ENCODE measurements around the gene MYPOP. TPM values are rescaled to one million over a fixed set of nuclear protein-coding genes. Genes with fewer than 3 reads are reported as not detected.

MYPOP gene
- total and polyA plus RNA-seq, 2 donors (not counting 3 experiments of a cell fraction or from before 2014, with no cell fraction given), result 3.9 to 9.0 TPM

- no peak overlapping the region for H2AFZ ChIP-seq (ENCODE audit: low read depth, low read length)
- no peak overlapping the region for H3K4me2 ChIP-seq (ENCODE audit: insufficient read depth, low read length)
- H3K4me1 ChIP-seq (ENCODE audit: control insufficient read depth, extremely low read depth, insufficient read depth, low read length), result no peaks in the 10 kb centered on the region
- peaks cover 0 to 19% of the 10 kb centered on the region in 2 experiments for H3K36me3 ChIP-seq (ENCODE audit: control insufficient read depth in 2 of 2, extremely low read depth in 1 of 2, insufficient read depth in 2 of 2, low read length in 2 of 2)
- ChIA-PET POLR2A (interaction anchor here (0.6 kb wide), 1 partner anchor 25 kb away, joined by 4 read pairs; no protein-coding TSS in a partner anchor), CTCF (interaction anchor here (1.3 kb wide), 1 partner anchor 15 kb away, joined by 5 read pairs; no protein-coding TSS in a partner anchor)
- FAIRE-seq (no peak), DNase-seq (ENCODE audit: low read depth, low spot score) (no peak)
- no peaks in the 10 kb centered on the region for H4K20me1 ChIP-seq (replicated peaks; ENCODE audit: control insufficient read depth, extremely low read depth, insufficient read depth, low read length)
- dilution Hi-C loops (cut with MboI; ENCODE audit: extremely low pct_ligation_motif_present, low sequenced_read_pairs) (no loop called here), intact Hi-C loops (cut with micrococcal nuclease) (no loop called here)
- no peak overlapping the region for H3K9ac ChIP-seq (replicated peaks; ENCODE audit: extremely low read depth, insufficient read depth, low read length)
- no peaks in the 10 kb centered on the region for H3K9me3 ChIP-seq (replicated peaks; ENCODE audit: control insufficient read depth, insufficient read depth, low read length)
- H3K27me3 ChIP-seq (ENCODE audit: control insufficient read depth in 2 of 2, insufficient read depth in 2 of 2, low read length in 2 of 2), result no peaks in the 10 kb centered on the region
- H3K79me2 ChIP-seq (ENCODE audit: control insufficient read depth, insufficient read depth, low read length), result no peaks in the 10 kb centered on the region
- TF ChIP-seq, protein P1, sequence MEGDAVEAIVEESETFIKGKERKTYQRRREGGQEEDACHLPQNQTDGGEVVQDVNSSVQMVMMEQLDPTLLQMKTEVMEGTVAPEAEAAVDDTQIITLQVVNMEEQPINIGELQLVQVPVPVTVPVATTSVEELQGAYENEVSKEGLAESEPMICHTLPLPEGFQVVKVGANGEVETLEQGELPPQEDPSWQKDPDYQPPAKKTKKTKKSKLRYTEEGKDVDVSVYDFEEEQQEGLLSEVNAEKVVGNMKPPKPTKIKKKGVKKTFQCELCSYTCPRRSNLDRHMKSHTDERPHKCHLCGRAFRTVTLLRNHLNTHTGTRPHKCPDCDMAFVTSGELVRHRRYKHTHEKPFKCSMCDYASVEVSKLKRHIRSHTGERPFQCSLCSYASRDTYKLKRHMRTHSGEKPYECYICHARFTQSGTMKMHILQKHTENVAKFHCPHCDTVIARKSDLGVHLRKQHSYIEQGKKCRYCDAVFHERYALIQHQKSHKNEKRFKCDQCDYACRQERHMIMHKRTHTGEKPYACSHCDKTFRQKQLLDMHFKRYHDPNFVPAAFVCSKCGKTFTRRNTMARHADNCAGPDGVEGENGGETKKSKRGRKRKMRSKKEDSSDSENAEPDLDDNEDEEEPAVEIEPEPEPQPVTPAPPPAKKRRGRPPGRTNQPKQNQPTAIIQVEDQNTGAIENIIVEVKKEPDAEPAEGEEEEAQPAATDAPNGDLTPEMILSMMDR (IDR thresholded peaks at IDR 0.05; ENCODE audit: extremely low read depth in 1 of 2, insufficient read depth in 1 of 2, low read depth in 1 of 2, low read length in 2 of 2), result no peak
- no peak for TF ChIP-seq MYC (IDR thresholded peaks at IDR 0.05; ENCODE audit: low read depth, low read length)
- no peak for TF ChIP-seq POLR2A (IDR thresholded peaks at IDR 0.05; ENCODE audit: low read depth, low read length)
- no peak for TF ChIP-seq FOS (IDR thresholded peaks at IDR 0.05; ENCODE audit: borderline replicate concordance, insufficient read depth, low read length)
- no peak for TF ChIP-seq GATA2 (IDR thresholded peaks at IDR 0.05; ENCODE audit: insufficient read depth, insufficient read length, low read depth, low read length)
- TF ChIP-seq JUN (IDR thresholded peaks at IDR 0.05; ENCODE audit: borderline replicate concordance, insufficient read depth, insufficient read length, low read depth), result no peak
- TF ChIP-seq, protein P2, sequence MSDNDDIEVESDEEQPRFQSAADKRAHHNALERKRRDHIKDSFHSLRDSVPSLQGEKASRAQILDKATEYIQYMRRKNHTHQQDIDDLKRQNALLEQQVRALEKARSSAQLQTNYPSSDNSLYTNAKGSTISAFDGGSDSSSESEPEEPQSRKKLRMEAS (IDR thresholded peaks at IDR 0.05; ENCODE audit: insufficient read depth, insufficient read length), result no peak
- no peak for TF ChIP-seq POLR2AphosphoS5 (IDR thresholded peaks at IDR 0.05; ENCODE audit: insufficient read depth, low read depth, low read length)
- H3K9me1 ChIP-seq (replicated peaks; ENCODE audit: control insufficient read depth, extremely low read depth, insufficient read depth, low read length), result no peaks in the 10 kb centered on the region
- BruUV-seq (replicated peaks), result no TSS peak
- no peak overlapping the region for H3K27ac ChIP-seq (ENCODE audit: insufficient read depth, low read depth, low read length)
- H3K4me3 ChIP-seq (replicated peaks in 1 of 3; ENCODE audit: insufficient read depth in 1 of 3, low read depth in 1 of 3, low read length in 3 of 3), result no peak overlapping the region
Measured at GRCh38 chr19:45947926-45948325, 45.5 kb upstream of the MYPOP start.

All from endothelial cell of umbilical vein (primary cell).